Measurements from ENCODE around the gene PRRG2. TPM values are rescaled to one million over a fixed set of nuclear protein-coding genes. Genes with fewer than 3 reads are reported as not detected.

Gene PRRG2
- total and polyA plus RNA-seq, 9 of the 15 experiments (the other 6 are each of a cell fraction or from before 2014, with no cell fraction given): 0.06 to 1.1 (median 0.33) TPM

GRCh38 chr19:49590071-49590970 lies 9.2 kb downstream of the PRRG2 start (continued):
- TF ChIP-seq, protein P1, sequence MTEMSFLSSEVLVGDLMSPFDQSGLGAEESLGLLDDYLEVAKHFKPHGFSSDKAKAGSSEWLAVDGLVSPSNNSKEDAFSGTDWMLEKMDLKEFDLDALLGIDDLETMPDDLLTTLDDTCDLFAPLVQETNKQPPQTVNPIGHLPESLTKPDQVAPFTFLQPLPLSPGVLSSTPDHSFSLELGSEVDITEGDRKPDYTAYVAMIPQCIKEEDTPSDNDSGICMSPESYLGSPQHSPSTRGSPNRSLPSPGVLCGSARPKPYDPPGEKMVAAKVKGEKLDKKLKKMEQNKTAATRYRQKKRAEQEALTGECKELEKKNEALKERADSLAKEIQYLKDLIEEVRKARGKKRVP (CRISPR knock-in tag; IDR thresholded peaks at IDR 0.05): no peak; the same call in 1 of the 2 replicates
- no peak for TF ChIP-seq CSDE1 (IDR thresholded peaks at IDR 0.05)
- TF ChIP-seq, protein P2, sequence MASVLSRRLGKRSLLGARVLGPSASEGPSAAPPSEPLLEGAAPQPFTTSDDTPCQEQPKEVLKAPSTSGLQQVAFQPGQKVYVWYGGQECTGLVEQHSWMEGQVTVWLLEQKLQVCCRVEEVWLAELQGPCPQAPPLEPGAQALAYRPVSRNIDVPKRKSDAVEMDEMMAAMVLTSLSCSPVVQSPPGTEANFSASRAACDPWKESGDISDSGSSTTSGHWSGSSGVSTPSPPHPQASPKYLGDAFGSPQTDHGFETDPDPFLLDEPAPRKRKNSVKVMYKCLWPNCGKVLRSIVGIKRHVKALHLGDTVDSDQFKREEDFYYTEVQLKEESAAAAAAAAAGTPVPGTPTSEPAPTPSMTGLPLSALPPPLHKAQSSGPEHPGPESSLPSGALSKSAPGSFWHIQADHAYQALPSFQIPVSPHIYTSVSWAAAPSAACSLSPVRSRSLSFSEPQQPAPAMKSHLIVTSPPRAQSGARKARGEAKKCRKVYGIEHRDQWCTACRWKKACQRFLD (CRISPR knock-in tag; IDR thresholded peaks at IDR 0.05): no peak
- 0 out of 2 replicates have a peak, but pooled peaks have one; percentile 52 for TF ChIP-seq ETS1 (conservative IDR thresholded peaks at IDR 0.05; ENCODE audit: control insufficient read depth, low read depth, low read length)
- TF ChIP-seq ZBTB26 (CRISPR knock-in tag; IDR thresholded peaks at IDR 0.05): no peak
- peak; percentile 19; the same call in 1 of the 2 replicates for TF ChIP-seq ERF (CRISPR knock-in tag; IDR thresholded peaks at IDR 0.05)
- no peak for TF ChIP-seq EWSR1 (IDR thresholded peaks at IDR 0.05; ENCODE audit: borderline replicate concordance, low read depth, partially characterized antibody)
- TF ChIP-seq SMAD2 (IDR thresholded peaks at IDR 0.05; ENCODE audit: low read depth, low read length): no peak
- peak; percentile 91 for TF ChIP-seq KDM5B (IDR thresholded peaks at IDR 0.05; ENCODE audit: insufficient replicate concordance, low read depth, low read length)
- peak; percentile 24 for TF ChIP-seq NFYB (IDR thresholded peaks at IDR 0.05; ENCODE audit: extremely low read depth, insufficient read length)
- TF ChIP-seq TBP (optimal IDR thresholded peaks at IDR 0.05; ENCODE audit: low read depth, low read length): peak; percentile 95
- TF ChIP-seq ZBTB7A (IDR thresholded peaks at IDR 0.05; ENCODE audit: borderline replicate concordance, control insufficient read depth, low read depth, low read length): peak; percentile 74
- TF ChIP-seq ZNF274 (IDR thresholded peaks at IDR 0.05; ENCODE audit: borderline replicate concordance, low read depth, low read length): no peak
- TF ChIP-seq GABPB1 (CRISPR knock-in tag; IDR thresholded peaks at IDR 0.05): peak; percentile 76; the same call in 1 of the 2 replicates
- no peak for TF ChIP-seq NCOA6 (IDR thresholded peaks at IDR 0.05)
- no peak for TF ChIP-seq GABPB2 (CRISPR knock-in tag; conservative IDR thresholded peaks at IDR 0.05)
- TF ChIP-seq PURB (CRISPR knock-in tag; IDR thresholded peaks at IDR 0.05; ENCODE audit: low read depth): no peak
- TF ChIP-seq CTBP1 (IDR thresholded peaks at IDR 0.05; ENCODE audit: borderline replicate concordance): peak; percentile 54
- no peak for TF ChIP-seq CREB5 (CRISPR knock-in tag; IDR thresholded peaks at IDR 0.05)
